NCI-H1436 (cell line): ENCODE measurements around the gene ZDHHC9.
A peak's percentile ranks its signal among the peaks of the same experiment; 100 is the strongest.

Source experiments
- DNase-seq: peaks from one replicate; lab custom pipeline; 2025; lab: John Stamatoyannopoulos, UW

ZDHHC9 gene

GRCh38 chrX:129818123-129818522 lies 25.6 kb downstream of the ZDHHC9 start:
- no peak for DNase-seq

GRCh38 chrX:129813662-129814368 lies 29.9 kb downstream of the ZDHHC9 start:
- no peak for DNase-seq

- DNase-seq = no peak
These were observed 34.6 kb downstream of the ZDHHC9 start for GRCh38 chrX:129808829-129809796.

GRCh38 chrX:129808158-129808828 lies 35.4 kb downstream of the ZDHHC9 start:
- no peak for DNase-seq

- DNase-seq = no peak
These were observed 38.9 kb downstream of the ZDHHC9 start for GRCh38 chrX:129804806-129805205.

- DNase-seq = no peak
These were observed 40.8 kb downstream of the ZDHHC9 start for GRCh38 chrX:129802863-129803262.

DNA sequence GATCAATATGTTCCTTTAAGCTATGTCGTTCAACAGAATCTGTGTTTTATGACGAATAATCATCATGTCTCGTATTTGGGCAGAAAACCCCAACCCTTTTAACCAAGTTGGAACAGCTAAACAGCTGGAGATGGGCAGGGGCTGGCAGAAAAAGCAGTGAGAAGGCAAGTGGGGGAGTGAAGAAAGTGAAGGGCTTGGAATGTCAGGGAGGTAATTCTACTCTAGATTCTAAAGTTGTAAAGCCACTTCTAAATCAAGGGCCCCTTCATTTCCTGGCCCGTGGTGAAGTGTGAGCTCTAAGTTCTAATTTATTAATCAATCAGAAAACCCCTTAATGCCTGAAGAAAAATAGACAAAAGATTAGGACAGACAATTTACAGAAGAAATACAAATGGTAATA lies 43.5 kb downstream of the ZDHHC9 start:
- DNase-seq = no peak

- DNase-seq = no peak
These were observed 44.8 kb downstream of the ZDHHC9 start for GRCh38 chrX:129798888-129799287.

GRCh38 chrX:129798456-129798855 lies 45.2 kb downstream of the ZDHHC9 start:
- DNase-seq = no peak

- DNase-seq = no peak
These were observed 46.3 kb downstream of the ZDHHC9 start for GRCh38 chrX:129797251-129797906.

GRCh38 chrX:129795584-129795983 lies 48.1 kb downstream of the ZDHHC9 start:
- no peak for DNase-seq

GRCh38 chrX:129793604-129794191 lies 50.0 kb downstream of the ZDHHC9 start:
- DNase-seq = no peak

GRCh38 chrX:129792586-129793291 lies 50.9 kb downstream of the ZDHHC9 start:
- no peak for DNase-seq

DNA sequence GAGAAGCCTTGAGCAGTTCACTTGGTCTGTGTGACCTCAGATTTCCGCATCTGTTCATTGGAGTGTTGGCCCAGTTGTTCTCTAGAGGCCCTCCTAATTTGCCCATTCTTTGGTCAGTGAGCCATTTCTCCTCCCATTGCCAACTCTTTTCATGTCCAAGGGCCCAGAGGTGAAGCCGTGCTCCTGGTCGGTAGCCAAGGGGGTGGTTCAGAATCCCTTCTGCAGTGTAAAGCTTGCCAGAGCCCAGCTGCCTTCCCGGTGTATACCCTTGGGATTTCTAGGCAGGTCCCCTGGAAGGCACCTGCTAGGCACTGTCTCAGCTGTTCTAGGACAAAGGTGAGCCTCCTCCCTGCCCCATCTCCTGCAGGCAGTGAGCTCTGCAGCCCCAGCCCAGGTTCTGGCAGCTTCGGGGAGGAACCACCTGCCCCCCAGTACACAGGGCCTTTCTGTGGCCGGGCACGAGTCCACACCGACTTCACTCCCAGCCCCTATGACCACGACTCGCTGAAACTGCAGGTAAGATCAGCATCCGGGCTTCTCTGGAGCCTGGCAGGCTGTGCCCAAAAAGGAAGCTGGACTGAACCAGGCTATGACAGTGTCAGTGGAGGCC lies 51.6 kb downstream of the ZDHHC9 start:
- peak; percentile 80 for DNase-seq

- no peak for DNase-seq
These were observed 52.4 kb downstream of the ZDHHC9 start for GRCh38 chrX:129791336-129791735.

- DNase-seq = no peak
These were observed 52.9 kb downstream of the ZDHHC9 start for GRCh38 chrX:129790808-129791207.

DNA sequence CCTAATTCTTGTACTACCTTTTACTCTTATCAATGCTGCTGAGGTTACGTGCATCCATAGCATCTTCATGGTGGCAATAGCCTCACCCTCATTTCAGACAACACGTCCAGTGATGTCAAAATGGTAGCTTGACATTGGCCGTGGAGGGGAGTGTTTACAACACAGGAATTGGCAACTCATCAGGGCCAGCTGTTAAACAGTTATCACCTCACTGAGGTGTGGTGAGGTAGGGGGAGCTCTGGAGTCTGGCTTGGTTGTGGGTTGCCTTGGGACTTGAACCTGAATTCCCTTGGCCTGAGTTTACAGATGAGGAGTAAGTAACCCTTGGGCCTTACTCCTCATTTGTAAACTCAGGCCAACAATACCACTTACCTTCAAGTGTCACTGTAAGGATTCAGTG lies 53.5 kb downstream of the ZDHHC9 start:
- no peak for DNase-seq

DNA sequence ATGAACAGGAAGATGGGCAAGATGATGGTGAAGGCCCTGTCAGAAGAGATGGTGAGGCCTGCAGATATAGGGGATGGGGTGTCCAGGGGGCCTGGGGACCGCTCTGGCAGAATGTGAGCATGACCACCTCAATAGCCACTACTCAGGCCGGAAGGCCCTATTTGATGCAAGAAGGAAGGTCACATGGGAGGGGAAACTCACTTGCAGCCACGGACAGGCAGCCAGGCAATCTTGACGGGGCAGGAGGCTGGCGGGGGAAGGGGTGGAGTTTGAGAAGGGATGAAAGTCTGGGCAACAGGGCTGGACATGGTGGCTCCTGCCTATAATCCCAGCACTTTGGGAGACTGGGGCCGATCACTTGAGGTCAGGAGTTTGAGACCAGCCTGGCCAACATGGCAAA lies 55.2 kb downstream of the ZDHHC9 start:
- no peak for DNase-seq

GRCh38 chrX:129787336-129788055 lies 56.2 kb downstream of the ZDHHC9 start:
- DNase-seq = no peak

- no peak for DNase-seq
These were observed 57.5 kb downstream of the ZDHHC9 start for GRCh38 chrX:129786210-129786651.
